HG02623 (cell line): ENCODE results near the gene CDC20.

ENCODE experiments used
- ATAC-seq: cut with Tn5 transposase; IDR thresholded peaks from one replicate; pipeline ENCODE4 v1.9.1; 2021; ENCODE audit warnings: moderate library complexity; ENCODE audit not compliant: unreplicated experiment

The CDC20 gene

DNA sequence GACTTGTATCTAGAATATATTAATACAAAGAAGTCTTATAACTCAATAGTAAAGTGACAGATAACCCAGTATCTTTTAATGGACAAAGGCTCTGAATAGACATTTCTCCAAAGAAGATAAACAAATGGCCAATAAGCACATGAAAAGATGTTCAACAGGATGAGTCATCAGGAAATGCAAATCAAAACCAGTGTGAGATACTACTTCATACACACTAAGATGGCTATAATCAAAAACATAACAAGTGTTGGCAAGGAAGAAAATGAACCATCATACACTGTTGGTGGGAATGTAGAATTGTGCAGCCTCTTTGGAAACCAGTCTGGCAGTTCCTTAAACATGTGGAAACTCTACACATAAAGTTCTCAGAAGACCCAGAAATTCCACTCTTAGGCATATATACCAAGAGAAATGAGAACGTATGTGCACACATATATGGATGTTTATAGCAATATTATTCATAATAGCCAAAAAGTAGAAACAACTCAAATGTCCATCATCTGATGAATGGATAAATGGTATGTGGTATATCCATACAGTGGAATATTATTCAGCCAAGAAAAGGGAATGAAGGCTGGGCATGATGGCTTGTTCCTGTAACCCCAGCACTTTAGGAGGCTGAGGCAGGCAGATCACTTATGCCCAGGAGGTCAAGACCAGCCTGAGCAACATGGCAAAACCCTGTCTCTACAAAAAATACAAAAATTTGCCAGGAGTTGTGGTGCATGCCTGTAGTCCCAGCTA is 31.1 kb upstream of the CDC20 start:
- no peak for ATAC-seq

DNA sequence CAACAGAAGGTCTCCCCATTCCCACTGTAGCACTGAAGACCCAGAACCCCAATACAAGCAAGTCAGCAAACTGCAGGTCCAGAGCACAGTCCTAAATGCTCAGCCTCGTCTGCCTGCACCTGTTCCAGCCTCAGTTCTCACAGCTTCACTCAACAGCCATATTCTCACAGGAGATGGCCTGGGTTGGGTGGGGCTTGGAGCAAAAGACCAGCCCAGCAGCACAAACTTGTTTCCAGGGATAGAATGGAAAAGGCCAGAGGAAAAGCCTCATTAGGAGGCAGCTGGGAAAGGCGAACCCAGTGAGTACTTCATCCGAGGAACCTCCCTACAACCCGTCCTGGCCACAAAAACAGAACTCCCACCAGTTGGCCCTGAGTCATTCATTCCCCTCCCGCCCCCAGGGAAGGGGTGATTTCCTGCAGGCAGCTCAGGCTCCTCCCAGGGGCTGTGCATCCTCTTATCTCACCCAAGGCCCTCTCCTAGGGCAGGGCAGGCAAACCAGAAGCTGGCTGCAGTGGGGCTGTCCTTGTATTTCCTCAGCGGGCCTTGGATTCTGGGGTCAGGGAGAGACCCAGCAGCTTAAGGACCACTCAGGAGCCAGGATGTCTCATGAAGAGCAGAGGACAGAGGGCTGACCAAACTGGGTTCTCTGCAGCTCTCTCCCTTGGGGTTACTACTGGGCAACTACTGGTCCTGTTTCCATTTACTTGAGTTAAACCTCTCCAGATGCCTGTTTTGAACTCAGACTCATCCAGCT is 28.6 kb upstream of the CDC20 start:
- no peak for ATAC-seq

DNA sequence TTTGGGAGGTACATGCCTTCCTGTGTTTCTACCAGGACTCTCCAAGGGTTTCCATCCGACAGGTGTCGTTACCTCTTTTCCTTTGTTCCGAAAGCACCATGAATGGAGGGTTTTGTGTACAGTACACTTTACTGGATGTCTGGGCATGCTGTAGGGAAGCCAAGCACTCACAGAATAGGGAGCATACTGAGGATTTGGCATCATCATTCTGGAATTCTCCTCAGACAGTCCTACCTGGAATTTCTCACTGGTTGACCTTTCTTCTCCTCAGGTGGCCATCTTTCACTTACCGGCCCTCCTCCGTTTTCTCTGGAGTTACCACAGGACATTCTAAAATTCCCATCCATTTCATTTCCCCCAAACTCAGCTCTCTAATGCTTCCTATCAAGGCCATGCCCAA is 27.1 kb upstream of the CDC20 start:
- no peak for ATAC-seq

DNA sequence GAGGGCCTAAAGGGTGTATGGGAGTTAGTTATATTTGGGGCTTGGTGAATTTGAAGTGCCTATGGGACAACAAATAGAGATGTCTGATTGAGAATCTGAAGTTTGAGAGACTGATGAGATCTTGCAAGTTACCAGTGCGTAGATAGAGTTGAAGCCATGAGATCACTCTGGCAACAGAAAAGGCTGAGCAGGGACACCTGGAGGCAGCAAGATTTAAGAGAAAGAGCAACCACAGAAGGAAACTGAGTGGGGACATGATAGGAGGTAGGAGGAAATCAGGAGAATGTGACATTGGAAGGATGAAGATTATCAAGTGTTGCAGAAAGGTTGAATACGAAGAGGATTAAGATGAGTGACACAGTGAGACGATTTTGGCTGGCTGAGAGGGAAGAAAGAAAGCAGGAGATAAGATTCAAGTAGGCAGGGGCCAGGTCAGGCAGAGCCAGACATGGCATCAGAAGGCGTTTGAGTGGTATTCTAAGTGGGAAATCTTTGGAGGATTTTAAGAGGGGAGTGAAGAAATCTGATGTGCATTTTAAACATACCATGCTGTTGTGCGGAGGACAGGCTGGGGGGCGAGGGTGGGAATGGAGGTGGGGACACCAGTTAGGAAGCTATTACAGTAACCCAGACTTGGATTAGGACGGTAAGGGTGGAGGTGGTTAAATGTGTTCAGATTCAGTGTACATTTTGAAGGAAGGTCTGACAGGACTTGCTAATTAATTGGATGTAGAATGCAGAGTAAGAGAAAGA is 24.2 kb upstream of the CDC20 start:
- ATAC-seq: no peak

DNA sequence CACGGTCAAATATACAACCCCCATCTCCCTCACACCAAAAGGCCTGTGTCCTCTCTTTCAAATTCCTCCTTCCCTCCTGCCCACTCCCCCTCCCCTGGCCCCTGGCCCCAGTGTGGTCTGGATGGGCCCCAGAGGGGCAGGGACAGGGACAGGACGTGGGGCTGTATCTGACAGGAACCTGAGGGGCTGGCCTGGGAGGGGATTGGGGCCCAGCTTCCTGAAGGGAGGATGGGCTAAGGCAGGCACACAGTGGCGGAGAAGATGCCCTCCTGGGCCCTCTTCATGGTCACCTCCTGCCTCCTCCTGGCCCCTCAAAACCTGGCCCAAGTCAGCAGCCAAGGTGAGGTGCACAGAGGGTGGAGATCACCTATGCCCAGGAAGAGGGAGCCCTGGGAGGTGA is 21.2 kb upstream of the CDC20 start, which contains the start of gene MPL:
Gene MPL, plus strand, starts transcription at position 231 of the 400 bp plus-strand sequence. Its CDS starts 31 bp downstream, at position 262.
- no peak for ATAC-seq

DNA sequence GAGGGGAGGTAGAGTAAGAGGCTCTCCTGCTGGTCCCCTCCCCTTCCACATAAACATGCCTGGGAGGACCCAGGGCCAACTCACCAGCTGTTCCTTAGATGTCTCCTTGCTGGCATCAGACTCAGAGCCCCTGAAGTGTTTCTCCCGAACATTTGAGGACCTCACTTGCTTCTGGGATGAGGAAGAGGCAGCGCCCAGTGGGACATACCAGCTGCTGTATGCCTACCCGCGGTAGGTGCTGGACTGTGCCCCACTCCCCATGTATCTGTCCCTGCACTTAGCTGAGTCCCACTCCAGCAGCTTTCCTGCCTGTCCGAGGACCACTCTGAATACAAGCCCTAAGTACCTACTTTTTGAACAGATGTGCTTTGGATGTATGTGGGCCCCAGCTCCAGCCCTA is 20.8 kb upstream of the CDC20 start:
- ATAC-seq: no peak

DNA sequence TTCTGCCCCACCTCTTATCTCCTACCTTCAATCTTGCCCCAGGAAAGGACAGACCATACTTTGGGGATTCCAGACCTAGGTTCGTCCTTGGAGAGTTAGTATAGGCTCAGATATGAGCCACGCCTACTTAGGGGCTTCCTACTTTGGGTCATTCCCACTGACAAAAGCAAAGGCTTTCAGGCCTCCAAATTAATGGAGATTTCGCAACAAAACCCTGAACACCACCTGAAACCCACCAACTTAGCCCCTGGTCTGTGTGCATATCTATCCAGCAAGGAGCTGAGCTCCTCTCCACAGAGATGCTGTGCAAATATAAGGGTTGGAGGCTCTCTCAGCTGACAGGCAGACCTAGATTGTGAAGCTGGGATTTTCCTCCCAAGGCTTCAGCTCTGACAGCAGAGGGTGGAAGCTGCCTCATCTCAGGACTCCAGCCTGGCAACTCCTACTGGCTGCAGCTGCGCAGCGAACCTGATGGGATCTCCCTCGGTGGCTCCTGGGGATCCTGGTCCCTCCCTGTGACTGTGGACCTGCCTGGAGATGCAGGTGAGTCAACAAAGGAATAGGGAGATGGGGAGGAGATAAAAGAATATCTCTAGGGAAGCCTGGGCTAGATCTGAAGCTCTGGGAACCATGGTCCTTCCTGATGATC is 19.1 kb upstream of the CDC20 start:
- no peak for ATAC-seq

DNA sequence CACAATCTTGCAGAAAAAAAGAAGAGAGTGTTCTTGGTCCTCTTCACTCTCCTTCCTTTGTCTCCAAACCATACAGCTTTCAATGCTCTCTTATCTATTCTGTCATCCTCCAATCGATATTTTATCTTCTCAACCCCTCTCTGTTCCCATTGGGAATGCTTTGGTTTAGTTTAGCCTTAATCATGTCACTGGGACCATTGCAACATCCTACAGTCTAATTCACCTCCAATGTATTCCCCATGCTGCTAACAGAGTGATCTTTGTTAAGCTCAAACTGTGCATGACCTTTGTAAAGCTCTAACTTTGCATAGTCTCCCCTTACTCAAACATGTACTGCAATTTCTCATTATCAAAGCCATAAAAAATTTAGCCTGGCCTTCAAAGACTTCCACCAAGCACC is 18.2 kb upstream of the CDC20 start:
- ATAC-seq: no peak

DNA sequence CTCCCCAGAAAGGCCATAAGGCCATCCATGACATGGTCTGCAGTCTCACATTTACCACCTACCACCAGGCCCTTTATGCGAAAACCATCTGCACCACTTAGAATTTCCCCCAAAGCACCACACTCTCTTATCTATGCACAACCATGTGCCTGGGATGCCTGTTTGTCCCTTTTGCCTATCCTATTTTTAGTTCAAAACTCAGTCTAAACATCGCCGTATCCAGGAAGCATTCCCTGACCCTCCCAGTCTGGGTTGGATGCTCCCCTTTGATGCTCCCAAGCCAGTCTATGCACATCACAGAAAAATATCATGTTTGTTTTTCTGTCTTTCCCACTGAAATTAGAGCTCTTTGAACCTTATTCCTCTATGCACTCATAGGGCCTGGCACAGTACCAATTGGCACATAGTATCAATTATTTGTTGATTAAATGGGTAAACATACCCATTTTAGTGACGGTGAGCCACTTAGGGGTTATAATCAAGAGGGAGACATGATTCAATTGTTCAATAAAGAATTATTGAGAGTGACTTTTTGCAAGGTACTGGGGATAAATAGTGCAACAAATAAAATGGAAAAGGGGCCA is 14.4 kb upstream of the CDC20 start:
- no peak for ATAC-seq

DNA sequence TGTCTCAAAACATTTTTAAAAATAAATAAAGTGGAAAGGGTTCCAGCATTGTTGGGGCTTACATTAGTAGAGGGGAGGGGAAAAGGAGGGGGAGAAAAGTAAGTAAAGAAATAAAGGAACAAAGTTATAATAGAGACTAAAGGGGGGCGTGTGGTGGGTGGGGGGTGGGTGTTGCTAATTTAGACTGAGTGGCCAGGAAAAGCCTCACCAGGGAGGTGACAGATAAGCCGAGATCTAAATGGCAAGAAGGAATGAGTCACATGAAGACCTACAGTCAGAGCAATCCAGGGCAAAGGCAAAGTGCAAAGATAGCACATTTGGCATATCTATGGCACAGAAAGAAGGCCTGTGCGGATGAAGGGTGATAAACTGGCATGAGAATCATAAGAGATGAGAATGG is 13.7 kb upstream of the CDC20 start:
- no peak for ATAC-seq

DNA sequence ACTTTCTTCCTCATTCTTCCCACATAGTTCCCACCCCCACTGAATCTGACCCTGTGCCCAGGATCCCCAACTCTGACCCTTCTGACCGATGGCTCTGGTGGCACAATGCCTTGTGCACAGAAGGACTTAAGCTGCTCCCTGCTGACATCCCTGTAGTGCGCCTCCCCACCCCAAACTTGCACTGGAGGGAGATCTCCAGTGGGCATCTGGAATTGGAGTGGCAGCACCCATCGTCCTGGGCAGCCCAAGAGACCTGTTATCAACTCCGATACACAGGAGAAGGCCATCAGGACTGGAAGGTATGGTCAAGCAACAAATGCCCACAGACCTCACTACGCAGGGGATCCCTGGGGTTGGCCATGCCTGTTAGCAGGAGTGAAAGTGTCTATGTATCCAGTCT is 12.1 kb upstream of the CDC20 start:
- no peak for ATAC-seq

DNA sequence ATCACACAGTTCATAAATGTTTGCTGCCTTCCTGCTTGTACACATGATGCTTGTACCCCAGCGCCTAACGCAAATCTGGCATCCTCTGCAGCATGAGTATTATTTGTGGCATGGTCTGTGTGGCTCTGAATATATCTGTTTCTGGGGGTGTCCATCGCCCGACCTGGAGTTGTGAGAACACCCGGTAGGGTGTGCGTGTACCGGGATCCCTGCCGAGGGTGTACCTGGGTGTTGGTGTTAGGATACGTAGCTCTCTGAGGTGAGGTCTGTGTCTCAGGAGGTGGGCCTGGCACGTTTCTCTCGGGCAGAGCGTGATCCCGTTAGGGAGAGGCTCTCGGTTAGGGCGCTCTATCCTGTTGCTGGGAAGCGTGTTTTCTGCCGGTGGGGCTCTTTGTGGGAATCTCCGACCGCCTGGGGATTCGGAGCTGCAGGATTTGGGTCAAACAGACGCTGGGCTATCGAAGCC is 10.4 kb upstream of the CDC20 start:
- no peak for ATAC-seq

DNA sequence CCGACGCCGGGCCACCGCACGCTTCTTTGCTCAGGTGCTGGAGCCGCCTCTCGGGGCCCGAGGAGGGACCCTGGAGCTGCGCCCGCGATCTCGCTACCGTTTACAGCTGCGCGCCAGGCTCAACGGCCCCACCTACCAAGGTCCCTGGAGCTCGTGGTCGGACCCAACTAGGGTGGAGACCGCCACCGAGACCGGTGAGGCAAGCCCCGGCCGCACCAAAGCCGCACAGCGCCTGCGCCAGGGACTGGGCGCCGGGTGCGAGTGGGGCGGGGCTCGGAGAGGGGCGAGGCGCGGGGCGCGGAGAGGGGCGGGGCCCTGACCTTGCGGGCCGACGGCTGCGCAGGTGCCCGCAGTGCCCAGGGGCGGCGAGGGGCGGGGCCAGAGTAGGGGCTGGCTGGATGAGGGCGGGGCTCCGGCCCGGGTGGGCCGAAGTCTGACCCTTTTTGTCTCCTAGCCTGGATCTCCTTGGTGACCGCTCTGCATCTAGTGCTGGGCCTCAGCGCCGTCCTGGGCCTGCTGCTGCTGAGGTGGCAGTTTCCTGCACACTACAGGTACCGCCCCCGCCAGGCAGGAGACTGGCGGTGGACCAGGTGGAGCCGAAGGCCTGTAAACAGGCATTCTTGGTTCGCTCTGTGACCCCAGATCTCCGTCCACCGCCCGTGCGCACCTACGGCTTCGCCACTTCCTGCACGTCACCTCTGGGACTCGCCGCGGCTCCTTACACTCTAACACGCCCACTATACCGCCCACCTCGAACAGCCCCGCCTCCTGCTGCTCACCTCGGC is 9.8 kb upstream of the CDC20 start:
- ATAC-seq: no peak

DNA sequence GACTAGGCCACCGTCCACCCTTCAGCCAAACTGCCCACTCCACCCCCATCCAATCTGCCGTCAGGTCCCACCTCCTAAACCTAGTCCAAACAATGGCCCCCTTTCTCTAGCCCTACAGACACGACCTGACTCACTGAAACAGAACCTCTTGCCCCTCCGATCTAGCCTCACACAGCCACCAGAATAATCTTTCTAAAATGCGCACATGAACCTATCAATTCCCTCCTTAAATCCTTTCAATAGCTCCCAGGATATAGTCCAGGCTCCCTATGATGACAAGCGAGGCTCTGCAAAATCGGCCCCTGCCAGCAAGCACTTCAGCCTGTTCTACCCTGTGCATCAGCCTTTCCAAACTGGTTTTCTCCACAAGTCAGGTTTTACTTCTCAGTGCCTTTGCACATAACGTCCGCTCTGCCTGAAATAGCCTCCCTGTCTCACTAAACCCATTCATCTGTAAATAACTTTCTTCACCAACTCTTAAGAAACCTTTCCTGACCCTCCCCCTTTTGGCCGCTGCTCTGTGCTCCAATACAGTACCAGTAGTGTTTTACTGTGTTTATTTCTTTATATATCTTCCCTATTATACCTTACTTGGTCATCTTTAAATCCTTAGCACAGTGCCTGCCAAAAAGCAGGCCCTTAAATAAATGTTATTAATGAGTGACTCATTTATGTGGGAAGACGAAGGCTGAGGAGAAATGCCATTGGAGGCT is 9.0 kb upstream of the CDC20 start:
- no peak for ATAC-seq

DNA sequence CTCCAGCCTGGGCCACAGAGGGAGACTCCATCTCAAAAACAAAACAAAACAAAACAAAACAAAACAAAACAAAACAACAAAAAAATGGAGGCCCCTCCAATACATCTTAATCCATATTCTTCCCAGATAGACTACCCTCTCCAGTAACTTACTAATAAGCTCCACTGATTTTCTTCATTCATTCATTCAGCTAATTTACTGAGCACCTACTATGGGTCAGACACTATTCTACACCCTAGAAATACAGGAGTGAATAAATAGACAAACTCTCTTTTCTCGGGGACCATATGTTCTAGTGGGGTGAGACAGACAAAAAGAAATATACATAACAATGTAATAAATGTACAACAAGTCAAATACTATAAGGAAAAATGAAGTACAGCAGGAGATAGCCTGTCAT is 7.8 kb upstream of the CDC20 start:
- ATAC-seq: no peak

DNA sequence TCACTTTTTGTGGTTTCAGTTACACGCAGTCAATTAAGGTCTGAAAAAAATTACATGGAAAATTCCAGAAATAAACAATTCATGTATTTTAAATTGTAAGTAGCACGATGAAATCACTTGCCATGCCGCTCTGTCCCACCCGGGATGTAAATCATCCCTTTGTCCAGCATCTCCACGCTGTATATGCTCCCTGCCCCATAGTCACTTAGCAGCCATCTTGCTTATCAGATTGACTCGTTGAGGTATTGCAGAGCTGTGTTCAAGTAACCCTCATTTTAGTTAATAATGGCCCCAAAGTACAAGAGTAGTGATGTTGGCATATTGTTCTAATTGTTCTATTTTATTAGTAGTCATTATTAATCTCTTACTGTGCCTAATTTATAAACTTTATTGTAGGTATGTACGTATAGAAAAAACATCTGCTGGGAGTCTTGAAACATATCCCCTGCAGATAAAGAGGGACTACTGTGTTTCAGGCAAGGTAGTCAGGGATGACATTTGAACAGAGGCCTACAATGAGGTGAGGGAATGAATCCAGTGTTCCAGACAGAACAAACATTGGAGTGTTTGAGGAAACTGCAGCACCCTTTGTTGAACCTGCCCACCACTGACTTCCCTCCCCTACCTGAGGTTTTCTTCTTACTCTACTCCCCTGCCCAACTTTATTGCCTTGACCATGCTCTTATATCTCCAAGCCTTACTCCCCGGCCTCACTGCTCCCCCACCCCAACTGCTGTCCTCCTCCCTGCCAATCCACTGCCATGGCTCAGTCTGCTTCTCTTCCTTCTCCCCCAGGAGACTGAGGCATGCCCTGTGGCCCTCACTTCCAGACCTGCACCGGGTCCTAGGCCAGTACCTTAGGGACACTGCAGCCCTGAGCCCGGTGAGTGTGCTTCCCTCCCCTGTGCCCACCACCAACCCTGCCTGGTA is 7.1 kb upstream of the CDC20 start:
- ATAC-seq: no peak

DNA sequence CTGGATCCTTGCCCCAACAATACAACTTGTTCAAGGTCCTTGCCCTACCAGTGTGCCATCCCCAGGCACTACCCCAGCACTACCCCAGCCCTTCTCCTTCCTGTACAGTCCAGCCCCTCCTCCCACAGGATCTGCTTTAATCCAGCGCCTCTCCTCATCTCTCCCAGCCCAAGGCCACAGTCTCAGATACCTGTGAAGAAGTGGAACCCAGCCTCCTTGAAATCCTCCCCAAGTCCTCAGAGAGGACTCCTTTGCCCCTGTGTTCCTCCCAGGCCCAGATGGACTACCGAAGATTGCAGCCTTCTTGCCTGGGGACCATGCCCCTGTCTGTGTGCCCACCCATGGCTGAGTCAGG is 6.5 kb upstream of the CDC20 start:
- ATAC-seq: no peak

DNA sequence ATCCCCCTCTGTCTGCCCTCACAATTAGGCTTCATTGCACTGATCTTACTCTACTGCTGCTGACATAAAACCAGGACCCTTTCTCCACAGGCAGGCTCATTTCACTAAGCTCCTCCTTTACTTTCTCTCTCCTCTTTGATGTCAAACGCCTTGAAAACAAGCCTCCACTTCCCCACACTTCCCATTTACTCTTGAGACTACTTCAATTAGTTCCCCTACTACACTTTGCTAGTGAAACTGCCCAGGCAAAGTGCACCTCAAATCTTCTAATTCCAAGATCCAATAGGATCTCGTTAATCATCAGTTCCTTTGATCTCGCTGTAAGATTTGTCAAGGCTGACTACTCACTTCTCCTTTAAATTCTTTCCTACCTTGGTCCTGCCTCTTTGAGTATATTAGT is 5.9 kb upstream of the CDC20 start:
- ATAC-seq: no peak
